B cell (primary cell): ENCODE data around the gene UACA. TPM values are rescaled to one million over a fixed set of nuclear protein-coding genes. Genes with fewer than 3 reads are reported as not detected.

ENCODE experiments used
- ATAC-seq: fragments of 200-7000 bp; cut with Tn5 transposase; one replicate; pipeline ENCODE4 v1.10.0; 2021; ENCODE audit warnings: low read depth, mild to moderate bottlenecking, moderate number of reproducible peaks, moderate library complexity
- CTCF ChIA-PET: fragments of 350-600 bp; sonication (Branson Sonifier 250); formaldehyde crosslinking; loops from one replicate; lab custom pipeline; 2021; ENCODE audit warnings: antibody characterized with exemption, inconsistent platforms; lab: Charles Lee
- POLR2A ChIA-PET: fragments of 350-600 bp; sonication (Branson Sonifier 250); formaldehyde crosslinking; loops from one replicate; lab custom pipeline; 2021; ENCODE audit warnings: antibody characterized with exemption; lab: Charles Lee
- DNase-seq: peaks from one replicate; pipeline ENCODE4 v3.0.0; 2013
- H2AFZ ChIP-seq: 2 replicates; pipeline ENCODE4 v1.6.1; 2012; ENCODE audit warnings: mild to moderate bottlenecking, low read depth, low read length; ENCODE audit not compliant: insufficient read depth, poor library complexity, severe bottlenecking
- H3K27ac ChIP-seq, 2 donors: 1 replicate in 1 of 2; 2 replicates in 1 of 2; pipeline ENCODE4 v1.5.1; 2012 to 2013; ENCODE audit warnings: low read length in 2 of 2, mild to moderate bottlenecking in 2 of 2, moderate library complexity in 1 of 2
- H3K27me3 ChIP-seq, 4 experiments: fragments of 200-600 bp in 1 of 4; sonication (generic) in 1 of 4; replicated peaks in 1 of 4; 1 replicate in 2 of 4; 2 replicates in 2 of 4; pipeline versions ENCODE4 v1.6.1 to v1.7.0; 2013 to 2016; ENCODE audit warnings: low read length in 3 of 4, mild to moderate bottlenecking in 2 of 4, mixed read lengths in 1 of 4, moderate library complexity in 1 of 4; ENCODE audit not compliant: insufficient read depth in 4 of 4, control insufficient read depth in 3 of 4; ENCODE audit errors: control extremely low read depth in 1 of 4
- H3K36me3 ChIP-seq, 2 experiments: replicated peaks in 1 of 2; 1 replicate in 1 of 2; 2 replicates in 1 of 2; pipeline versions ENCODE4 v1.6.1 to v1.7.1; 2013; ENCODE audit warnings: low read length in 1 of 2; ENCODE audit not compliant: insufficient read depth in 2 of 2, control insufficient read depth in 1 of 2; ENCODE audit errors: control extremely low read depth in 1 of 2, extremely low read depth in 1 of 2
- H3K4me1 ChIP-seq, 2 donors: fragments of 200-600 bp in 1 of 2; sonication (generic) in 1 of 2; 1 replicate in 1 of 2; 2 replicates in 1 of 2; pipeline versions ENCODE4 v1.5.1 to v1.6.1; 2013 to 2017; ENCODE audit warnings: low read length in 2 of 2; ENCODE audit not compliant: control insufficient read depth in 2 of 2, insufficient read depth in 2 of 2
- H3K4me2 ChIP-seq: replicated peaks from 2 replicates; pipeline ENCODE3; 2012; ENCODE audit warnings: mild to moderate bottlenecking, low read depth, low read length; ENCODE audit not compliant: poor library complexity, severe bottlenecking
- H3K4me3 ChIP-seq, 5 experiments: fragments of 200-600 bp in 1 of 5; sonication (generic) in 1 of 5; 1 replicate in 3 of 5; 2 replicates in 2 of 5; pipeline versions ENCODE4 v1.5.1 to v1.7.0; 2011 to 2016; ENCODE audit warnings: low read length in 4 of 5, mild to moderate bottlenecking in 4 of 5, low read depth in 2 of 5, control low read depth in 1 of 5, moderate library complexity in 1 of 5; ENCODE audit not compliant: insufficient read depth in 1 of 5; ENCODE audit errors: control extremely low read depth in 1 of 5, extremely low read depth in 1 of 5
- H3K79me2 ChIP-seq: fragments of 200-600 bp; sonication (generic); one replicate; pipeline ENCODE4 v1.6.0; 2016; ENCODE audit warnings: low read length; ENCODE audit not compliant: control insufficient read depth, insufficient read depth
- H3K9ac ChIP-seq: fragments of 200-600 bp; sonication (generic); 2 replicates; pipeline ENCODE4 v1.6.1; 2017; ENCODE audit warnings: mild to moderate bottlenecking, low read length, moderate library complexity
- H3K9me3 ChIP-seq, 3 donors: one replicate each; pipeline versions ENCODE4 v1.6.1 to v1.7.1; 2013; ENCODE audit warnings: low read length in 2 of 3; ENCODE audit not compliant: control insufficient read depth in 2 of 3, insufficient read depth in 1 of 3; ENCODE audit errors: control extremely low read depth in 1 of 3
- H4K20me1 ChIP-seq: 2 replicates; pipeline ENCODE4 v1.6.0; 2012; ENCODE audit warnings: mild to moderate bottlenecking, low read length; ENCODE audit not compliant: insufficient read depth, control insufficient read depth, poor library complexity, severe bottlenecking
- H3K27ac Mint-ChIP-seq: one replicate; pipeline ENCODE4 v1.8.0; 2021; ENCODE audit warnings: mixed read lengths
- H3K27me3 Mint-ChIP-seq: one replicate; pipeline ENCODE4 v1.8.0; 2021; ENCODE audit warnings: mixed read lengths
- H3K4me1 Mint-ChIP-seq: one replicate; pipeline ENCODE4 v1.8.0; 2021; ENCODE audit warnings: mixed read lengths
- H3K4me3 Mint-ChIP-seq: one replicate; pipeline ENCODE4 v1.8.0; 2021; ENCODE audit warnings: mixed read lengths
- H3K9me3 Mint-ChIP-seq: one replicate; pipeline ENCODE4 v1.8.0; 2022; ENCODE audit warnings: mixed read lengths; ENCODE audit not compliant: insufficient read depth
- CTCF ChIP-seq: fragments of 200-600 bp; IDR thresholded peaks from one replicate; pipeline ENCODE4 v1.8.0; 2022; ENCODE audit warnings: antibody characterized with exemption, mild to moderate bottlenecking
- EZH2 ChIP-seq: IDR thresholded peaks from 2 replicates; pipeline ENCODE4 v1.6.1; 2012; ENCODE audit warnings: borderline replicate concordance, low read depth, mild to moderate bottlenecking, moderate library complexity, low read length; ENCODE audit not compliant: insufficient read depth, poor library complexity, severe bottlenecking
- WGBS: methylation state at CpG from one replicate; pipeline ENCODE4 v1.1.5; 2013; ENCODE audit warnings: missing lambda C conversion rate; ENCODE audit not compliant: insufficient coverage; 5-methylcytosine and 5-hydroxymethylcytosine counted together
- intact Hi-C: fragments of 100-400 bp; cut with micrococcal nuclease; formaldehyde crosslinking; loops from one replicate; pipeline ENCODE4 v1.10.0; 2022
- polyA plus RNA-seq: library from polyadenylated mRNA; depleted of rRNA; stranded (reverse); fragments of >200 nt; gene quantifications from 2 replicates; pipeline ENCODE4 v1.2.3, GENCODE V29; 2012
- total RNA-seq, 2 donors: library from RNA; stranded (reverse); fragments of 120-200 nt in 1 of 2; gene quantifications; 1 replicate in 1 of 2; 2 replicates in 1 of 2; pipeline versions ENCODE4 v1.2.3 to v1.2.4, GENCODE V29; 2013 to 2022

UACA gene
- total and polyA plus RNA-seq, 2 donors (not counting 1 experiment from before 2014, with no cell fraction given): 2.7 to 3.3 TPM

DNA sequence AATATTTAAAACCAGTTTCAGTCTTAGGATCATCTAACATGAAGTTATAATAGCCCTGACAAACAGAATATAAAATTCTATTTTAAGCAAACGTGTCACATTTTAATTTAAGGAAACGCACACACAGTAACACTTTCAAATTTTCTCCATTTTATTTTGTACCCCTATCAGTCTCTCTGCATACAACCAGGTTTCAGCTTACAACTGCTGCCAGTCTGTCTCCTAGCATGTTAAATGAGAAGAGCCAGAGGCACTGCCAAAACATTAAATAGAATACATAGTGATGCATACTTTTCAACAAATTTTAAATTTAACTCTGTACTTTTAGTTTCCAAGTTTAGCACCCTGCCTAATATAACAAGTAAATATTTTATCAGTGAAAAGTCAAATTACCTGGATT, 60.8 kb downstream of the UACA start:
- H3K36me3 ChIP-seq: no peaks in the 10 kb centered on the region

More for the DNA sequence above, 60.8 kb downstream of the UACA start:
- no peak overlapping the region for H3K27ac Mint-ChIP-seq
- no peaks in the 10 kb centered on the region for H3K9me3 Mint-ChIP-seq
- no peak overlapping the region for H3K4me3 Mint-ChIP-seq
- H3K79me2 ChIP-seq: no peaks in the 10 kb centered on the region
- H4K20me1 ChIP-seq: no peaks in the 10 kb centered on the region
- no peak overlapping the region for H3K4me3 ChIP-seq
- H3K9ac ChIP-seq: no peak overlapping the region
- CTCF ChIA-PET: interaction anchor here (1.9 kb wide), 1 partner anchor 20 kb away, joined by 4 read pairs; no protein-coding TSS in a partner anchor
- POLR2A ChIA-PET: no interaction called here
- peaks cover 50% of the 10 kb centered on the region for H3K27me3 Mint-ChIP-seq
- DNase-seq (no peak), ATAC-seq (no peak)
- H3K27me3 ChIP-seq: peaks cover 0 to 2% (median 0%) of the 10 kb centered on the region in 4 experiments
- intact Hi-C loops: no loop called here
- H3K4me2 ChIP-seq: no peak overlapping the region
- no peak for TF ChIP-seq EZH2
- no peak for TF ChIP-seq CTCF
- H3K27ac ChIP-seq: no peak overlapping the region
- peaks cover 9% of the 10 kb centered on the region for H3K4me1 Mint-ChIP-seq
- peaks cover 0 to 5% of the 10 kb centered on the region in 2 donors for H3K4me1 ChIP-seq
- H3K9me3 ChIP-seq: no peaks in the 10 kb centered on the region
- WGBS: 100% methylated on average over 2 of the region's 2 CpGs
- H2AFZ ChIP-seq: no peak overlapping the region
